Activated T-cell treated with anti-CD3 and anti-CD28 coated beads, Interleukin-2, amount 50 U/mL, for 4 hours (primary cell): ENCODE data around the gene TMC8. TPM values are rescaled to one million over a fixed set of nuclear protein-coding genes. Genes with fewer than 3 reads are reported as not detected.

Experiments used
- ATAC-seq, 2 donors: fragments of 200-7000 bp; cut with Tn5 transposase; one replicate each; pipeline ENCODE4 v1.10.0; 2021
- DNase-seq: peaks from one replicate; pipeline ENCODE4 v3.0.0-alpha.2; 2020
- H3K27me3 Mint-ChIP-seq: one replicate; pipeline ENCODE4 v1.8.0; 2021; ENCODE audit warnings: low read depth, mixed read lengths
- H3K36me3 Mint-ChIP-seq: one replicate; pipeline ENCODE4 v1.8.0; 2022; ENCODE audit warnings: mixed read lengths; ENCODE audit not compliant: insufficient read depth
- H3K4me1 Mint-ChIP-seq: one replicate; pipeline ENCODE4 v1.8.0; 2021; ENCODE audit warnings: low read depth, mixed read lengths
- H3K4me3 Mint-ChIP-seq: one replicate; pipeline ENCODE4 v1.8.0; 2021; ENCODE audit warnings: mild to moderate bottlenecking, moderate library complexity, mixed read lengths
- H3K9me3 Mint-ChIP-seq: one replicate; pipeline ENCODE4 v1.8.0; 2021; ENCODE audit warnings: mixed read lengths
- total RNA-seq, 3 donors: library from RNA; stranded (reverse); gene quantifications; one replicate each; pipeline ENCODE4 v1.2.1, GENCODE V29; 2021

Gene TMC8
- total RNA-seq, 3 donors from 2014 or later, result 46.9 to 69.4 (median 61.7) TPM

GRCh38 chr17:78143214-78144146 lies 12.9 kb downstream of the TMC8 start:
- Mint-ChIP-seq H3K27me3 (no peaks in the 10 kb centered on the region), H3K9me3 (no peaks in the 10 kb centered on the region), H3K4me1 (peaks cover 52% of the 10 kb centered on the region), H3K36me3 (no peaks in the 10 kb centered on the region), H3K4me3 (no peak overlapping the region)
- ATAC-seq, result no peak
- no peak for DNase-seq

- Mint-ChIP-seq H3K27me3 (no peaks in the 10 kb centered on the region), H3K4me1 (peaks cover 48% of the 10 kb centered on the region), H3K36me3 (no peaks in the 10 kb centered on the region), H3K9me3 (no peaks in the 10 kb centered on the region), H3K4me3 (no peak overlapping the region)
- ATAC-seq (no peak), DNase-seq (no peak)
These were observed 13.7 kb downstream of the TMC8 start for GRCh38 chr17:78144147-78144719.

- H3K9me3 Mint-ChIP-seq, result no peaks in the 10 kb centered on the region
- H3K4me1 Mint-ChIP-seq, result peaks cover 43% of the 10 kb centered on the region
- no peak for ATAC-seq
- H3K36me3 Mint-ChIP-seq, result no peaks in the 10 kb centered on the region
- H3K27me3 Mint-ChIP-seq, result no peaks in the 10 kb centered on the region
- no peak for DNase-seq
- H3K4me3 Mint-ChIP-seq, result no peak overlapping the region
These were observed 14.4 kb downstream of the TMC8 start for GRCh38 chr17:78144736-78145641.

- no peak for ATAC-seq
- Mint-ChIP-seq H3K27me3 (no peaks in the 10 kb centered on the region), H3K4me1 (peaks cover 37% of the 10 kb centered on the region), H3K9me3 (no peaks in the 10 kb centered on the region), H3K4me3 (no peak overlapping the region), H3K36me3 (no peaks in the 10 kb centered on the region)
- no peak for DNase-seq
These were observed 15.9 kb downstream of the TMC8 start for GRCh38 chr17:78146471-78146869.

- ATAC-seq, result no peak
- Mint-ChIP-seq H3K4me1 (peaks cover 37% of the 10 kb centered on the region), H3K36me3 (no peaks in the 10 kb centered on the region), H3K27me3 (no peaks in the 10 kb centered on the region), H3K9me3 (no peaks in the 10 kb centered on the region), H3K4me3 (no peak overlapping the region)
- DNase-seq, result no peak
These were observed 16.3 kb downstream of the TMC8 start for GRCh38 chr17:78146881-78147280.

- Mint-ChIP-seq H3K27me3 (no peaks in the 10 kb centered on the region), H3K36me3 (no peaks in the 10 kb centered on the region), H3K4me3 (no peak overlapping the region), H3K9me3 (no peaks in the 10 kb centered on the region), H3K4me1 (peaks cover 35% of the 10 kb centered on the region)
- peak; percentile 30 to 31 for ATAC-seq
- no peak for DNase-seq
These were observed 16.9 kb downstream of the TMC8 start for GRCh38 chr17:78147315-78147998.

- Mint-ChIP-seq H3K4me3 (no peak overlapping the region), H3K36me3 (no peaks in the 10 kb centered on the region), H3K27me3 (no peaks in the 10 kb centered on the region), H3K4me1 (peaks cover 29% of the 10 kb centered on the region), H3K9me3 (no peaks in the 10 kb centered on the region)
- DNase-seq (no peak), ATAC-seq (no peak)
These were observed 17.9 kb downstream of the TMC8 start for GRCh38 chr17:78148286-78149016.

GRCh38 chr17:78151514-78152008 lies 21.0 kb downstream of the TMC8 start:
- peaks cover 20% of the 10 kb centered on the region for H3K4me1 Mint-ChIP-seq
- no peak overlapping the region for H3K4me3 Mint-ChIP-seq
- H3K36me3 Mint-ChIP-seq, result no peaks in the 10 kb centered on the region
- ATAC-seq, result no peak
- H3K27me3 Mint-ChIP-seq, result no peaks in the 10 kb centered on the region
- DNase-seq, result no peak
- H3K9me3 Mint-ChIP-seq, result no peaks in the 10 kb centered on the region

GRCh38 chr17:78154903-78155811 lies 24.6 kb downstream of the TMC8 start:
- Mint-ChIP-seq H3K36me3 (no peaks in the 10 kb centered on the region), H3K27me3 (peaks cover 2% of the 10 kb centered on the region), H3K9me3 (no peaks in the 10 kb centered on the region), H3K4me3 (no peak overlapping the region), H3K4me1 (peaks cover 9% of the 10 kb centered on the region)
- DNase-seq (no peak), ATAC-seq (peak; percentile 46 to 50)

- no peak overlapping the region for H3K4me3 Mint-ChIP-seq
- H3K36me3 Mint-ChIP-seq, result no peaks in the 10 kb centered on the region
- peaks cover 2% of the 10 kb centered on the region for H3K27me3 Mint-ChIP-seq
- no peak for DNase-seq
- no peaks in the 10 kb centered on the region for H3K9me3 Mint-ChIP-seq
- peak; percentile 73 to 77 for ATAC-seq
- peaks cover 7% of the 10 kb centered on the region for H3K4me1 Mint-ChIP-seq
These were observed 29.1 kb downstream of the TMC8 start for GRCh38 chr17:78159575-78160158.

GRCh38 chr17:78163881-78164747 lies 33.5 kb downstream of the TMC8 start:
- Mint-ChIP-seq H3K4me1 (peaks cover 9% of the 10 kb centered on the region), H3K9me3 (no peaks in the 10 kb centered on the region), H3K4me3 (no peak overlapping the region), H3K36me3 (no peaks in the 10 kb centered on the region), H3K27me3 (peaks cover 2% of the 10 kb centered on the region)
- no peak for ATAC-seq
- no peak for DNase-seq
